Ureter (tissue), 1 donor: ENCODE results near the gene NLN. TPM values are rescaled to one million over a fixed set of nuclear protein-coding genes. Genes with fewer than 3 reads are reported as not detected.
"Not testable (repeated sequence)": the region's sequence is repeated elsewhere in the genome, so short reads cannot be mapped to it uniquely, and the experiment has no call there.

Experiments used
- DNase-seq: peaks from one replicate; pipeline ENCODE4 v3.0.0-alpha.2; 2020; ENCODE audit warnings: low spot score
- total RNA-seq: library from RNA; stranded (reverse); gene quantifications from one replicate; pipeline ENCODE4 v1.2.4, GENCODE V29; 2023
- donor health status: DM: yes; HTN: yes; CAD: no.

Gene NLN
- total RNA-seq, 1 donor from 2014 or later: 23.8 TPM

DNA sequence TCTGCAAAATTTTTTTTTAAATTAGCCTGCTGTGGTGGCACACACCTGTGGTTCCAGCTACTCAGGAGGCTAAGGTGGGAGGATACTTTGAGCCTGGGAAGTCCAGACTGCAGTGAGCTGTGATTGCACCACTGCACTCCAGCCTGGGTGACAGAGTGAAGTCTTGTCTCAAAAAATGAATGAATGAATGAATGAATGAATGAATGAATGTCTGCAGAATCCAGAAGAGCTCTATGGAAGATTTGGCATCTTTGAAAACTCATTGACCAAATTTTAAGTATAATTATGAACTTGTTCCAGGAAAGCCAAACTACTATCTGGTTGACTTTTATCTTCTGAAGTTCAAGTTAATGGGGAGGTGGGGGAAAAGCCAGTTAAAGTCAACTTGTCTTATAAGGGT lies 110.1 kb downstream of the NLN start:
- DNase-seq: no peak

GRCh38 chr5:65832603-65833228 lies 110.7 kb downstream of the NLN start:
- DNase-seq: no peak

DNA sequence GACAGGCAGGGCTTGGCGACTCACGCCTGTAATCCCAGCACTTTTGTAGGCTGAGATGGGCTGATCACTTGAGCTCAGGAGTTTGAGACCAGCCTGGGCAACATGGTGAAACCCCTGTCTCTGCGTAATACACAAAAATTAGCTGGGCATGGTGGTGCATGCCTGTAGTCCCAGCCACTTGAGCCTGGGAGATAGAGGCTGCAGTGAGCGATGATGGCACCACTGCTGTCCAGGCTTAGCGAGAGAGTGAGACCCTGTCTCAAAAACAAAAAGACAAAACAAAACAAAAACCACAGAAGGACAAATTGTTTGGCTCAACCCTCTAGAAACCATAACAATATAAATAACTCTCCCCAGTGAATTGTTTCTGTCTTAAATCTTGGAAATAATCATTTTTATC lies 111.8 kb downstream of the NLN start:
- DNase-seq: no peak

- no peak for DNase-seq
Observed at GRCh38 chr5:65834306-65834705, 112.3 kb downstream of the NLN start.

- DNase-seq: no peak
Observed at GRCh38 chr5:65835191-65835590, 113.2 kb downstream of the NLN start.

DNA sequence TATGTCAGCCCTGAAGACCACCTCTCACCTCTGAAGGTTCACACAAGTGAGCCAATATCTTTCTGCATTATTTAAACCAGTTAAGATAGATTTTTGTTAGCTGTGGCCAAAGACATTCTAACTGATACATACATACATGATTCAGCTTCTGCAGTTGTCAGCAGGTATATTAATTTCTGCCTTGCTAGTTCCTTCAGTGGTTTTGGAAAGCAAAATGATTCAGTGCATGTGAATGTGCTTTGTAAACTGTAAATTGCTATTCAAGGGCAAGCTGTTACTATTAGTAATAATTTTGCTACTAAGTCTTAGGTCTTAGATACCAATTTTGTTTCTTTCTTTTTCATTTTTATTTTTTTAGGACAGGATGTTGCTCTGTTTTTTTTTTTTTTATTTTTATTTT lies 115.1 kb downstream of the NLN start:
- no peak for DNase-seq

DNA sequence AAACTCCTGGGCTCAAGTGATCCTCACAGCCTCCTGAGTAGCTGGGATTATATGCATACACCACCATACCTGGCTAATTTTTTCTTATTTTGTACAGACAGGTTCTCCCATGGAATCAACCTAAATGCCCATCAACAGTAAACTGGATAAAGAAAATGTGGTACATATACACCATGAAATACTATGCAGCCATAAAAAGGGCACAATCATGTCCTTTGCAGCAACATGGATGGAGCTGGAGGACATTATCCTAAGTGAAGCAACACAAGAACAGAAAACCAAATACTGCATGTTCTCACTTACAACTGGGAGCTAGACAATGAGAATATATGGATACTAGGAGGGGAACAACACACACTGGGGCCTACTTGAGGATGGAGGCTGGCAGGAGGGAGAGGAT lies 117.2 kb downstream of the NLN start:
- not testable (repeated sequence) for DNase-seq

GRCh38 chr5:65840071-65840470 lies 118.1 kb downstream of the NLN start:
- no peak for DNase-seq

DNA sequence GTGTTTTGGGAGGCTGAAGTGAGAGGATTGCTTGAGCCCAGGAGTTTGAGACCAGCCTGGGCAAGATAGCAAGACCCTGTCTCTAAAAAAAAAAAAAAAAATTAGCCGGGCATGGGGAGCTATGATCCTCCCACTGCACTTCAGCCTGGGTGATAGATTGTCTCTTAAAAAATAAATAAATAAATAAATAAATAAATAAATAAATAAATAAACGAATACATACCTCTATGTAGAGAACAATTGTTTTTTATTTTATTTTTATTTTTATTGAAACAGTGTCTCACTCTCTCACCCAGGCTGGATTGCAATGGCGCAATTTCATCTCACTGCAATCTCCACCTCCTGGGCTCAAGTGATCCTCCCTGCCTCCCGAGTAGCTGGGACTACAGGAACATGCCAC lies 122.8 kb downstream of the NLN start:
- not testable (repeated sequence) for DNase-seq

DNA sequence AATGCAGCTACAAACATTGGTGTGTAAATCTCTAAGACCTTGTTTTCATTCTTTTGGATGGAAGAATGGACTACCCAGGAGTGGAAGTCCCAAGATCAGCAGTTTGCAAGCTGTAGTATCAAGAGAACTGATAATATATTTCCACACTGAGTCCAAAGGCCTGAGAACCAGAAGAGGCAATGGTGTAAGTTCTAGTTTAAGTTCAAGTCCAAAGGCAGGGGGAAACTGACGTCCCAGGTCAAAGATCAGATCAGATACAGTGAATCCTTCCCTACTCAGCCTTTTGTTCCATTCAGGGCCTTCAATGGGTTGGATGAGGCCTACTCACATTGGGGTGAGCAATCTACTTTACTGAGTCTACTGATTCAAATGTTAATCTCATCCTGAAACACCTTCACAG lies 124.1 kb downstream of the NLN start:
- no peak for DNase-seq

DNA sequence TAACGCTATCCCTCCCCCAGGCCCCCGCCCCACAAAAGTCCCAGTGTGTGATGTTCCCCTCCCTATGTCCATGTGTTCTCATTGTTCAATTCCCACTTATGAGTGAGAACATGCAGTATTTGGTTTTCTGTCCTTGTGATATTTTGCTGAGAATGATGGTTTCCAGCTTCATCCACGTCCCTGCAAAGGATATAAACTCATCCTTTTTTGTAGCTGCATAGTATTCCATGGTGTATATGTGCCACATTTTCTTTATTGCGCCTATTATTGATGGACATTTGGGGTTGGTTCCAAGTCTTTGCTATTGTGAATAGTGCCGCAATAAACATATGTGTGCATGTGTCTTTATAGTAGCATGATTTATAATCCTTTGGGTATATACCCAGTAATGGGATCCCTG lies 125.0 kb downstream of the NLN start:
- DNase-seq: not testable (repeated sequence)

DNA sequence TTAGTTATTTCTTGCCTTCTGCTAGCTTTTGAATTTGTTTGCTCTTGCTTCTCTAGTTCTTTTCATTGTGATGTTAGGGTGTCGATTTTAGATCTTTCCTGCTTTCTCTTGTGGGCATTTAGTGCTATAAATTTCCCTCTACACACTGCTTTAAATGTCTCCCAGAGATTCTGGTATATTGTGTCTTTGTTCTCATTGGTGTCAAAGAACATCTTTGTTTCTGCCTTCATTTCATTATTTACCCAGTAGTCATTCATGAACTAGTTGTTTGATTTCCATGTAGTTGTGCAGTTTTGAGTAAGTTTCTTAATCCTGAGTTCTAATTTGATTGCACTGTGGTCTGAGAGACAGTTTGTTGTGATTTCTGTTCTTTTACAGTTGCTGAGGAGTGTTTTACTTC lies 127.9 kb downstream of the NLN start:
- not testable (repeated sequence) for DNase-seq

GRCh38 chr5:65854925-65855324 lies 132.9 kb downstream of the NLN start:
- DNase-seq: no peak

GRCh38 chr5:65855766-65856315 lies 133.8 kb downstream of the NLN start:
- no peak for DNase-seq

- no peak for DNase-seq
Observed at GRCh38 chr5:65856520-65856919, 134.5 kb downstream of the NLN start.

- no peak for DNase-seq
Observed at GRCh38 chr5:65858316-65858715, 136.3 kb downstream of the NLN start.

GRCh38 chr5:65861830-65862241 lies 139.8 kb downstream of the NLN start:
- no peak for DNase-seq

- DNase-seq: no peak
Observed at GRCh38 chr5:65862384-65862783, 140.4 kb downstream of the NLN start.

DNA sequence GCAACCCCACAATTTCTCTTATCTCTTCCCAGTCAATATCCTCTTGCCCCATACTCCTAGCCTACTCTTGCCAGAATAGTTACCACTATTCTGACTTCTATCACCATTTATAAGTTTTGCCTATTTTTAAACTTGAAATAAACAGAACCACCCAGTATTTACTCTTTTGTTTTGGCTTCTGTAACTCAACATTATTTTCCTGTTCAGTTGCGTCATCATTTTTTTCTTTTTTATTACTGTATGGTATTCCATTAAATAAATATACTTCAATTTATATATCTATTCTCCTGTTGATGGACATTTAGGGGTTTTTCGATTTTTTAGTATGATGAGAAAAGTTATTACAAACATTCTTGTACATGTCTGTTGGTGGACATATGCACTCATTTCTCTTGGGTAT lies 141.7 kb downstream of the NLN start:
- DNase-seq: no peak

DNA sequence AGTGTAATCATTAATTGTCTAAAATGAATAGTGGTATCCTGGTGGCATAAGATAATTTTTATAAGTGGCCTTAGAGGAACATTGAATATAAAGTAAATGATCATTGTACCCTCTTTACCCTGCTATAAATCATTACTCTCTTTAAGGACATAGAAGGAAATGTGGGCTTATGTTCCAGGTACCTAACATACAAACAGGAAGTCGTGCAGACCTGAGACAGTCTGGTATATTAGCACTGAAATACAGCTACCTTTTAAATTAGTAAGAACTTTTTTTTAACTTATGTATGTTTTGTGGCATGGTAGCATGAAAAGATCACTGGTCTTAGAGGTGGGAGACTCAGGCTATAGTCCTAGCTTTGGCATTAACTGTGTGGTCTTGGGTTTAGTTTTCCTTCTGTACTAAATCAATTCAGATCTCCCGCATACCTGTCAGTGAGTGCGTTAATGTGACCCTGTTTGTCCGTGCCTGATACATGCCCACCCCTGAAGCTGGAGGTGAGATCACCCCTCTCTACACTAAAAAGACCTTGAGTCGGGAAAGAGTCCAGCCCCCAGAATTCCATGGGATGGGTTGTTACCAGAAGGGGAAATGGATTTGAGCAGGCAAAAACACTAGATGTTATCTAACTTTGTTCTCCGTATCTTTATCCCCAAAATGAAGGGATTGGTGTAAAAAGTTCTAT lies 145.0 kb downstream of the NLN start:
- DNase-seq: no peak

GRCh38 chr5:65867542-65868195 lies 145.7 kb downstream of the NLN start:
- DNase-seq: no peak

DNA sequence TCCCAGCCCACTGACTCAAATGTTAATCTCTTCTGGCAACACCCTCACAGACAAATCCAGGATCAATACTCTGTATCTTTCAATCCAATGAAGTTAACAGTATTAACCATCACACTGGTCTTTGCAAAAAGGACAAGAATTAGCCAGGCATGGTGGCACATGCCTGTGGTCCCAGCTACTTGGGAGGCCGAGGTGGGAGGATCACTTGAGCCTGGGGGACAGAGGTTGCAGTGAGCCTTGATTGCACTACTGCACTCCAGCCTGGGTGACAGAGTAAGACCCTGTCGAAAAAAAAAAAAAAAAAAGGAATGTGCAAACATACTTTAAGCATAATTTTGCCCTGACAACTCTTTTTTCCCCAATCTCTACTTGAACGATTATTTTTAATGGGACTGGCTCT lies 146.5 kb downstream of the NLN start:
- no peak for DNase-seq

DNA sequence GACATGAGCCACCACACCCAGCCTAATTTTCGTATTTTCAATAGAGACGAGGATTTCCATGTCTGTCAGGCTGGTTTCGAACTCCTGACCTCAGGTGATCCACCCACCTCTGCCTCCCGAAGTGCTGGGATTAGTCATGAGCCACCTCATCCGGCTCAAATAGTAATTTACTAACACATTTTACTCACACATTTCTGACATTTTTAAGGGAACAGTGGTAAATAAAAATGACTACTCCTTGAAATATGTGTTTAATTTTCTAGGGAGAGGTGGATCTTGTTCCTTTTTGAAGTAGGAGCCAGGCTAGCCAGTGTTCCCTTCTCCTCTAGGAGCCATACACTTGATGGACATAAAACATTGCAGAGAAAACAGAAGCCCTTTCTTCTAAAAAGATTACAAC lies 149.2 kb downstream of the NLN start:
- DNase-seq: no peak
